GM18951 (cell line): Measurements from ENCODE around the gene TEAD4.
"Not testable (repeated sequence)": the region's sequence is repeated elsewhere in the genome, so short reads cannot be mapped to it uniquely, and the experiment has no call there.

Experiments used
- POLR2A ChIP-seq: IDR thresholded peaks from 4 replicates; pipeline ENCODE4 v1.6.1; 2011; ENCODE audit warnings: mild to moderate bottlenecking; ENCODE audit not compliant: insufficient read length, insufficient read depth; ENCODE audit errors: extremely low read depth
- in situ Hi-C: fragments of 300-500 bp; cut with MboI; formaldehyde crosslinking; loops from one replicate; pipeline ENCODE4 v1.12.0; 2022; ENCODE audit warnings: low sequenced_read_pairs, mixed read lengths, inconsistent platforms; ENCODE audit not compliant: unreplicated experiment

The TEAD4 gene

DNA sequence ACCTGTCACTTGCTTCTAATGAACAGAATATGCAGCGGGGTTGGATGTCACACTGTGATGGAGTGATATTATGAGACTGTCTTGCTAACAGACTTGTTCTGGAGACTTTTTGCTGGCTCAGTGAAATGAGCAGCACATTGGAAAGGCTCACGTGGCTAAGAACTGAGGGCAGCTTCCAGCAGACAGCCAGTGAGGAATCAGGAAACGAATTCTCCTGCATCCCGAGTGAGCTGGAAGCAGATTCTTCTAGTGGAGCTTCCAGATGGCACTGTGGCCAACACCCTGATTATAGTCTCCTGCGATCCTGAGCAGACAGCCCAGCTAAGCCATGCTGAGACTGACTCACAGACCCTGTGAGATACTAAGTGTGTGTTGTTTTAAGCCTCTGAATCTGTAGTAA lies 101.9 kb downstream of the TEAD4 start:
- TF ChIP-seq POLR2A: no peak
- in situ Hi-C loops: no loop called here

DNA sequence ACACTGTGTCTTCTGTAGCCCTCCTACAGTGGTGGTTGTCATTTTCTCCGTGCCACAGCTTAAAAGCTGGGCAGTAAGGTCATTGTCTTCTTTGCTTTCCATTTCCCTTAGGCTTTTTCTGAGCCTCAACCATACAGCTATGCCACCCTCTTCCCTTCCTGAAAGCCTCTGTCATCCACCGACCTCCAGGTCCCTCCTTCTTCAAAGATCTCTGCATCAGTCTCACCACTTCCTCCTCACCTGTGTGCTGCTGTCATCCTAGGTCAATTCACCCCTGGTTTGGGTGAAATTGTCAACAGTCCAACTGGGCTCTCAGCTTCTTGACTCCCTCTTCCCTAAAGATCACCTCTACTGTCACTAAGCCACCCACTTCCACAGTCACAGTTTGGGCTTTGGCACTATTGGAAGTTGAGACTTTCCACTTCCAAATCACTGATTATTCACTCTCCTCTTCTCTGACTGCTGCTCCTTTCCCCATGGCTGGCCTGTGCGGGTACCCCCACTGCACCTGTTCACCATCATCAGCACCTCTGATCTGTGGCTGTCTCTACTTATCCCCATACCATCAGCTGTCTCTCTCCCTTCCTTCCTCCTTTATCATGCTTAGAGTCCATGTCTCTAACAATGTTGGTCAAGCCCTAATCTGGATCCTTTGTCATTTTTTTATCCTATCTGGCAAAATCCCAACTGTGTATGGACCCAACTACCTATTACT lies 102.5 kb downstream of the TEAD4 start:
- no peak for TF ChIP-seq POLR2A
- in situ Hi-C loops: no loop called here

GRCh38 chr12:3065300-3065699 lies 106.1 kb downstream of the TEAD4 start:
- TF ChIP-seq POLR2A: no peak
- in situ Hi-C loops: no loop called here

DNA sequence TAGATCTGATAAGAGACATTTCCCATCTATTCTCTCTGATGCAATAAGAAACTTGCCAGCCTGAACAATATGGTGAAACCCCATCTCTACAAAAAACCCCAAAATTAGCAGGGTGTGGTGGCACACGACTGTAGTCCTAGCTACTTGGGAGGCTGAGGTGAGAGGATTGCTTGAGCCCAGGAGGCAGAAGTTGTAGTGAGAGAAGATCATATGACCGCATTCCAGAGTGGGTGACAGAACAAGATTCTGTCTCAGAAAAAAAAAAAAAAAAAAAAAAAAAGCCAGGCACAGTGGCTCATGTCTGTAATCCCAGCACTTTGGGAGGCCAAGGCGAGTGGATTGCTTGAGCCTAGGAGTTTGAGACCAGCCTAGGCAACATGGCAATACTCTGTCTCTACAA lies 106.6 kb downstream of the TEAD4 start:
- in situ Hi-C loops: not testable (repeated sequence)

DNA sequence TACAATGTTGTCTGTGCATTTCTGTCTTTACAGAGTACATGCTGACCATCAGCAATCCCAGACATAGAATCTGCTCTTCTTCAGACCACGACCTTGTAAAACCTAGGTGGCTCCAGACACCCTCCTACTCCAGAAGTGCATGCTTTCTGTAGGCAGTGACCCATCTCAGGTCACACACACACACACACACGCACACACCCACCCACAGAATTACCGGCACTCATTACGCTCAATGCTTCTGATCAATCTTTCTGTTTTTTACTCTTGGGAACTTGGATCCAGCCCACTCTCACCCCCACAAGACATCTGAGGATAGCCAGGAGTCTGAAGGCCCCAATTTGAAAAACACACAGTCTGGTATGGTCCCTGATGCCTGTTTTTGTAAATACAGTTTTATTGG lies 110.5 kb downstream of the TEAD4 start:
- TF ChIP-seq POLR2A: no peak
- in situ Hi-C loops: no loop called here

DNA sequence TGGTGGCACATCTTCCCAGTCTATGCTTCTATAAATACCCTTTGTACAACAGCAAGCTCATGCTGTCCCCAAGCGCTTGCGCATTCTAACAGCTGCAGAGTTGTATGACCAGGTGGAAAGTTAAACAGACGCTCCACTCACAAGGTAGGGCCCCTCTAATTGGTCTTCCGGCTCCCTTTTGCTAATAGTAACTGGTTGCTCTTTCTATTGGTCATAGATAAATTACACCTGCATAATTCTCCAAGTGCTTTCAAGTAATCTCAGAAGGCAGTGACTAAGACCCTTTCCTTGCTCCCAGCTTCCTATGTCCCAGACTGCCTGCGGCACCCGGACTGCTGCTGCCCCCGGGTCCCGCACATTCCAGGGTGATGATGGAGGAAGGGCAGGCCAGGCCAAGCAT lies 111.9 kb downstream of the TEAD4 start:
- no peak for TF ChIP-seq POLR2A
- in situ Hi-C loops: no loop called here

- in situ Hi-C loops: no loop called here
These were observed 112.5 kb downstream of the TEAD4 start for GRCh38 chr12:3071710-3072109.

DNA sequence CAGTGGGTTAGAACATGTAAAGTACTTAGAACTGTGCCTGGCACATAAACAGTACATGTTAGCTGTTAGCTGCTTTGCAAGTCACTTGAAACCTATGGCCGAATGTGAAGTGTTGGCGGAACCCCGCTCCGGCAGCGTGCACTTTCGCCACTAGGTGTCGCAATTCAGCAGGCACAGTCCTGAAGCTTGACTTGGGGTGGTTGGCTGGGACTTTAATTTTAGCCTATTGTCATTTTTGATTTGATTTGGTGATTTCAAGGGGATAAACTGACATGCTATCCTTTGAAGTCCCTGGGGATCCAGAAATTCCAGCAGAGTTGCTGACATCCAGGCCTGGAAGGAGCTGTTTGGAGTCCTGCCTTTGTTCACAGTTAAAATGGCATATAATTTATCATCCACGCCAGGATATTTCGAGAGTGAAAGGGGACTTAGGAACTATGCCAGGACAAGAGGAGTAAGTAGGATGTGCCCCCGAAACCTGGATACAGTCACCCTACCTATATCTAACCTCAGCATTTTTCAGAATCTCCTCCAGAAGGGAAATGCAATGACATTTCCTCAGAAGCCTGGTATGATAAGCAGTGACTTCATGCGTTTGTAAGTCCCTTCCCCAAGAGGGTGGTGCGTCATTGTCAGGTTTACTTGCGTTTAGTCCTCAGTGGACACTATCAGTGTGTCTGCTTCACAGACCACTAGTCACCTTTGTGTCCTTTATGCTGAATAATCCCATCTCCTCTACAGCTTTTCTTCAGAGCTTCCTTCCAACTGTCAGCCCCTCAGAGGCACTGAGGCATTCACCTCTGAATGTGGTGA lies 114.4 kb downstream of the TEAD4 start:
- in situ Hi-C loops: no loop called here
- TF ChIP-seq POLR2A: no peak

More at GRCh38 chr12:3071710-3072109, 112.5 kb downstream of the TEAD4 start:
- TF ChIP-seq POLR2A: no peak

GRCh38 chr12:3075315-3075714 lies 116.1 kb downstream of the TEAD4 start:
- no peak for TF ChIP-seq POLR2A
- in situ Hi-C loops: no loop called here

DNA sequence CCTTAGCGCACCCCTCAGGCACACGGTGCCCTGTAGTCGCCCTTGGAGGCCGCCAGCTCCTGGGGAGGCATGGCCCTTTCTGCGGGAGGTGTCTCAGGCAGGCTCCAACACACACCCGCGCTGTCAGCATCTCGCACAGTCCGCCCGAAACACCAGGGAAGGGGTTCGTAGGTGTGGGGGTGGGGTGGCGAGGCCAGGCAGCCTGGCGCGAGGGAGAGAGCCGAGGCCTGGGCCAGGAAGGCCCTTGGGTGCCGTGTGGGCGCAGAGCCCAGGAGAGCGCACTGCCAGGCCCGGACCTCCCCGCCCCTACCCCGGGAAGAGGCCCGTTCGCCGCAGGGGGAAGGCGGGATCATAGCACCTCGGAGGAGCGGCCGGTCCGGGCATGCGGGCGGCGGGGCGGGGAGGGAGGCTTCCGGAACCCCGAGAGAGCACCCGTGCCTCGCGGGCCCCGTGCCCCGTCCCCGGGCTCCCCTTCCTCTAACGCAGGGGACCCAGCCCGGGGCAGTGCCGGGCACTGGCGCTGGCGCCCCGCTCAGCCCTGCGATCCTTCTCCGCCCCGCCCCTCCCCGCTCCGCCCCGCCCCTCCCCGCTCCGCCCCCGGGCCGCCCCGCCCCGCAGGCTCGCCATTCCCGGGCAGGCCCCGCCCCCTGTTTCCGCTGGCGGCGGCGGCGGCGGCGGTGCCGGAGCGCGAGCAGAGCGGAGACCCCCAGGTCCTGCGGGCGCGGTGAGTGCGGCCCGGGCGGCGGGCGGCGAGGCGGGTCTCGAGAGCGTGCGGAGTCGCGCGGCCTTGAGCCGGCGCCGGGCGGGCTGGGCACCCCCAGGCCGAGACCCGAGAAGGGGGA lies 117.8 kb downstream of the TEAD4 start, which contains the start of gene TSPAN9:
Gene TSPAN9 (plus strand): TSS at position 650 of the 842 bp plus-strand sequence. CDS start 123,815 bp downstream, outside the sequence.
- peak; percentile 13 for TF ChIP-seq POLR2A
- in situ Hi-C loops: no loop called here

GRCh38 chr12:3077572-3078081 lies 118.4 kb downstream of the TEAD4 start:
- TF ChIP-seq POLR2A: no peak
- in situ Hi-C loops: no loop called here

- TF ChIP-seq POLR2A: no peak
- in situ Hi-C loops: no loop called here
These were observed 119.1 kb downstream of the TEAD4 start for GRCh38 chr12:3078086-3078820.

DNA sequence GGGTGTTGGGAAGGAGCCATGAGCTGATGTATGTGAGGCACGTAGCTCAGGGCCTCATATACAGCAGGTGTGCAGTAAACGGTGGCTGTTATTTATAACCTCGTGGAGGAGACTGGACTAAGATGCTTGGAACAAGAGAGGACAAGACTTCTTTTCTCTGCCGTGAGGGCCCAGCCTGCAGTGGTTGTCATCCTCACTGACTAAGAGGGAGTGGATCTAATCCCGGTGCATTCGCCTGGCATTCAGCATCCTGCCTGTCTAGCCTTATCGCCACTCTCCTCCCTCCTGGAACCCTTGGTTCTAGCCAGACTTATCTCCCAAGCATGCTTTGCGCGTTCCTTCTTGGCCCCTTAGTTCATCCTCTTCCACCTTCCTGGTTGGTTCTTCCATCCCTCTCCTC lies 121.9 kb downstream of the TEAD4 start:
- TF ChIP-seq POLR2A: no peak
- in situ Hi-C loops: no loop called here

- in situ Hi-C loops: no loop called here
- TF ChIP-seq POLR2A: no peak
These were observed 122.7 kb downstream of the TEAD4 start for GRCh38 chr12:3081886-3082285.
